HG03025 (cell line): ENCODE data around the gene FAM81A.
A peak's percentile ranks its signal among the peaks of the same experiment; 100 is the strongest.

ENCODE experiments used
- ATAC-seq: cut with Tn5 transposase; IDR thresholded peaks from one replicate; pipeline ENCODE4 v1.9.1; 2021; ENCODE audit warnings: mild to moderate bottlenecking, moderate library complexity; ENCODE audit not compliant: unreplicated experiment, low FRiP score

Gene FAM81A

GRCh38 chr15:59536553-59536952, 98.6 kb downstream of the FAM81A start:
- no peak for ATAC-seq

- no peak for ATAC-seq
Measured at GRCh38 chr15:59537403-59537802, 99.4 kb downstream of the FAM81A start.

GRCh38 chr15:59538494-59538893, 100.5 kb downstream of the FAM81A start:
- no peak for ATAC-seq

- ATAC-seq = no peak
Measured at GRCh38 chr15:59539799-59540198, 101.8 kb downstream of the FAM81A start.

- no peak for ATAC-seq
Measured at GRCh38 chr15:59540654-59541053, 102.7 kb downstream of the FAM81A start.

- no peak for ATAC-seq
Measured at GRCh38 chr15:59541750-59542149, 103.8 kb downstream of the FAM81A start.

- ATAC-seq = peak; percentile 65
Measured at GRCh38 chr15:59543721-59544547, 105.9 kb downstream of the FAM81A start.

- ATAC-seq = no peak
Measured at GRCh38 chr15:59545573-59545972, 107.6 kb downstream of the FAM81A start.

DNA sequence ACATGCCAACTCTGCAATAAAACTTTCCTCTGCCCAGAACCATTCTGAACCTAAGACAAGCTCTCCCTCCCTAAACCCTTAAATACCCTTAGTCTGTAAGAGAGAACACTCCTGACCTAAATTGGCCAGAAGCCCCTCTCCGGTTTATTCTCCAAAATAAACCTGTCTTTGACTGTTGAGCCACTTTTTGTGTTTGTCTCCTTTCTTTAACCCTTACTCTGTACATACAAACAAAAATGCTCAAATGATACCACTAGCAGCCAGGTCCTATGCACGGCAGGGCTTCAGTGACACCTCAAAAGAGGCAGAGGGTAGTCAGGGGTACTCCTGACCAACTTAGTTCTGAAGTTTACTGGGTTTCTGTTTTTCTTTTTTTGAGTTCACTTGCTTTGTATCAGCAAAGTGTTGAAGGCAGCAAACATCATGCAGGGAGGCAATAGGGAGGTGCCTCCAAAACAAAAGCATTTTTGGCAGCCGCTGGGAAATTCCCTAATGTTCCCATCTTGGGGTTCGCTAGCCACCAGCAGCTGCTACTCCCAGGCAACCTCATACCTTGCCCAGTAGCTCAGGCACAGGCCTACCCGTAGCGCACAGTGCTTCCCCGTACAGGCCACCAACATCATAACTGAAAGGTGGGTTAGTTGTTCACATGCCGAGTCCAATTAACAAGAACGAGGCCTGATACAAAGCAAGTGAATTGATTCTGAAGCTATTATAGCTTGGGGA, 110.7 kb downstream of the FAM81A start:
- no peak for ATAC-seq

GRCh38 chr15:59549301-59550185, 111.6 kb downstream of the FAM81A start:
- no peak for ATAC-seq

- no peak for ATAC-seq
Measured at GRCh38 chr15:59550530-59550929, 112.5 kb downstream of the FAM81A start.

DNA sequence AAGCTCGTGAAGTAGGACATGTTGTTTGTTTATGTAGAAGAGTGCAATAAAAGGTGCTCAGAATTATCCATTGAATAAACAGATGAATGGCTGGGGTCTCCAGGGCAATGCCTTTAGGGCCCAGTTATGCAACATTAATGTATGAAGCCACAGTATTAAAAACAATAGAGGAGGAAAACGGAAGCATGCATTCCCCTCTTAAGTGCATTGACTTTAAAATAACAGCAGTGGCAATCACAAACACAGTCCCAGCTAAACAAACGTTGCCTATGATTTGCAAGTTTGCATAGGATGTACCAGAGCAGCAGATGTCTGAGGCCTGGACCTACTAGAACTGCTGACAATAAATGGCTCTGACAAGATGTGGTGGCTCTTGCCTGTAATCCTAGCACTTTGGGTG, 113.0 kb downstream of the FAM81A start:
- no peak for ATAC-seq

DNA sequence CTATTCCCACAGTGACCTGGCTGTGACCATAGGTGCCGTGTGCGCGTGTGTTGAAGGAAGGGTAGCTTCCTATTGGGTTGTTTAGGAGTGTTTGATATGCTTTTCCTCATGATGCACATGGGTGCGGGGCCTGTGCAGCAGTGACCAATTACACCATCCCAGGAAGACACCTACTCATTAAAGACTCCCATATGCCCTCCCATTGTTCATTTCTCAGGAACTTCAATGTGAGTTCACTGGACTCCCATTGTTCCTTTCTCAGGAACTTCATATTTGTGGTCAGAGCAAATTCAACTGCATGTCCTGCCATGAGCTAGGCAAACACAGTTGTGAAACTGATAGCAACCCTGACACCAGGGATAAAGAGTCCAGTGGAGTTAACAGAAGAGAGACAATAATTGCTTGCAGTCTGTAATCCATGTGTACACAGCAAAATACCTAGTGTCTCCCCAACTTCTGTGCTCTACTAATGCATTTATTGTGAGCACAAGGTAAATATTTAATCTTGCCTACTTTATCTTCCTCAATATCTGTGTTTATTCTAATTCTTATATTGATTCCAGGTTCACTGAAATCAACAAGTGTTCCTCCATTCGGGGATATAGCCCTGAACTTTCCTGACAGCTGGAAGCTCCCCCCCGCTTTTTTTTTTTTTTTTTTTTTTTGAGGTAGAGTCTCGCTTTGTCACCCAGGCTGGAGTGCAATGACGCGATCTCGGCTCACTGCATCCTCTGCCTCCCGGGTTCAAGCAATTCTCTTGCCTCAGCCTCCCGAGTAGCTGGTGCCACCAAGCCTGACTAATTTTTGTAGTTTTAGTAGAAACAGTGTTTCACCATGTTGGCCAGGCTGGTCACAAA, 116.1 kb downstream of the FAM81A start:
- no peak for ATAC-seq

DNA sequence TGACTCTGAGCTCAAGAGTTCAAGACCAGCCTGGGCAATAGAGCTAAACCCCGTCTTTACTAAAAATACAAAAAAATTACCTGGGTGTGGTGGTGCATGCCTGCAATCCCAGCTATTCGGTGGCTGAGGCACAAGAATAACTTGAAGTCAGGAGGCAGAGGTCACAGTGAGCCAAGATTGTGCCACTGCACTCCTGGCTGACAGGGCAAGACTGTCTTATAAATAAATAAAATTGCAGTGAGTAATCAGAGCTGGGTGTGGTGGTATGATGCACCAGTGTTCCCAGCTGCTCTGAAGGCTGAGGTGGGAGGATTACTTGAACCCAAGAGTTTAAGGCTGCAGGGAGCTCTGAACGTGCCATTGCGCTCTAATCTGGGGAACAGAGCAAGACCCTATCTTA, 117.7 kb downstream of the FAM81A start:
- ATAC-seq = no peak

GRCh38 chr15:59556380-59556779, 118.4 kb downstream of the FAM81A start:
- ATAC-seq = no peak

DNA sequence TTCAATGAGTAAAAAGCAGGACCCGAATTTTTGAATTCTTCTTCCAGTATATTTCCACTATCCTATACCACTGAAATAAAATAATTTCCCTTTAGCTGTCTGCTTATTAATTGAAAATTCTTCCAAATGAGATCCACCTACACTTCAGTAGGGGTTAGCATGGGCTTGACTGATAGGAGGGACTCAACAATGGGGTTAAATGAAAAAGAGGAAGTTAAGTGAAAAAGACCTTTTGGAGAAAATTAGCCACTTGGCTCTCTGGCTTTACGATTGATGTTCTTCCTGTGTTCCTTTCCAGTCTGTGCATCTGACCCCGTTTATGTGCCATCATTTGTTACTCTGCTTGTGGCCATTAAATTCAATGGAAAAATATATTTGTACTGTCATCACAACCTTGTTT, 119.6 kb downstream of the FAM81A start:
- ATAC-seq = no peak

GRCh38 chr15:59558851-59559250, 120.9 kb downstream of the FAM81A start:
- no peak for ATAC-seq

DNA sequence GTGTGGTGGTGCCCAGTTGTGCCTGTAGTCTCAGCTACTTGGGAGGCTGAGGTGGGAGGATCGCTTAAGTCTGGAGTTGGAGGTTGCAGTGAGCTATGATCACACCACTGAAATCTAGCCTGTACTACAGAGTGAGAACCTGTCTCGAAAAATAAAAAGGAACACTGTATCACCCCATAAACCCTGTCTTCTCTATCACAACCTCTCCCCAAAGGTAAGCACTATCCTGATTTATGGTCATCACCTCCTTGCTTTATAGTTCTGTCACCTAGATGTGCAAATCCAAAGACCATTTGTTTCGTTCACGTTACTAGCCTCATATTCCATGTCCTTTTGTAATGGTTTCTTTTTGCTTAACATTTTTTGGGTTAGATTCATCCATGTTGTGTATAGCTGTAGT, 123.6 kb downstream of the FAM81A start:
- no peak for ATAC-seq

DNA sequence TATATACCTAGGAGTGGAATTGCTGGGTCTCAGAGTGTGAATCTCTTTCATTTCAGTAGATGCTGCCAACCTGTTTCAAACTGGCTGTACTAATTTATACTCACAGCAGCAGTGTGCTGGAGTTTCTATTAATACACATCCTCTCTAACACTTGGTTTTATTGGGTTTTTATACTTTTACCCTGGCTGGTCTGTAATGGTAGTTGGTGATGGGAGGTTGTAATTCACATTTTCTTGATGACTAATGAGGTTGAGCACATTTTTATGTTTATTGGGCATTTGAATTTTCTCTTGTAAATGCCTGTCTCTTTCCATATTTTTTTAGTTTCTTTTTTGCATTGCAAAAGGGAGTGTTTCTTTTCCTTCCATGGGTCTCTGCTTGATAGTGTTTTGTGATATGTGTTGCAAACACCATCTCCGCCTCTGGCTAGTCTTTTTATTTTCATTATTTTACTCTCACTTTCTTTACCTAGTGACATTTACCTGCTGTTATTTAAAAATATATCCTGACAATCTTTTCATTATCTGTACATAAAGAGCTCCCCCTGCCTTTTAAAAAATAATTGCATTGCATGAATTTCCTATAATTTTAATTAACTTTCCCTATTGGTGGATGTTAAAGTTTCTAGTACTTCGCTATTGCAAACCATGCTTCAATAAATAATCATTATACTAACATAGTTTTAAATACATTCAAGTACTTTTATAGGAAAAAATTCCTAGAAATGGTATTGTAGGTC, 124.6 kb downstream of the FAM81A start:
- no peak for ATAC-seq
